GM19463 (cell line): ENCODE results near the gene NAPA.

Experiments
- ATAC-seq: cut with Tn5 transposase; IDR thresholded peaks from one replicate; pipeline ENCODE4 v1.9.1; 2021; ENCODE audit warnings: mild to moderate bottlenecking, moderate library complexity; ENCODE audit not compliant: unreplicated experiment

The NAPA gene

GRCh38 chr19:47523473-47523872, 8.6 kb upstream of the NAPA start:
- ATAC-seq, result no peak

DNA sequence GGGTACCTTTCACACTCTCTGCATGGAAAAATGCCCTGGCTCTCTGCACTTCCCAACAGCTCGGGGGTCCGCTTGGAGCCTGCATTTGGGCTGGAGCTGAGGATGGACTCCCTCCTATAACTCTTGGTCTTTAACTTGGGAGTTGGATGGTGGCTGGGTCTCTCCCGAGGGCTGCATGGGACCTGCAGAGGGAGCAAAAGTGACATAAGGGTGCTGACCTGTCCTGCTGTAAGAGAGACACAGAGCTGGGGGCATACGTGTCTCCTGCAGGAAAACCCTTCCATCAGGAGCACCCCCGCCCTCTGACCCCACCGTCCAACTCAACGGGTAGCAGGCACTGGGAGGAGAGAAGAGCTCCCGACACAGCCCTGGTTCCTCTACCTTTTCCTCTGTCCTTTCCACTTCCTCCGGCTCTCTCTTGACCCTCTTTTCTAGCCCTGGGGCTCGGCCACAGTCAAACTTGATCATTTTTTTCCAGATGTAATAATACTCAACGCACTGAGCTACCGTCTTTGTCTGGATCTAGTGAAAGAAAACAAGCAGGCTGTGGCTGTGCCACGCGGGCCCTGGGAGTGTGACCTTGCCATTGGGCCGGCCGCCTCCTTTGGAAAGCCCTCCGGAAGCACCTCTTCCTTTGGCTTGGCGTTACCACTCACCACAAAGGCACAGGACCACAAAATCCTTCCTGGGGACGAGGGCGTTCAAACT, 6.8 kb upstream of the NAPA start:
- no peak for ATAC-seq

GRCh38 chr19:47520839-47521238, 6.0 kb upstream of the NAPA start:
- ATAC-seq, result no peak

DNA sequence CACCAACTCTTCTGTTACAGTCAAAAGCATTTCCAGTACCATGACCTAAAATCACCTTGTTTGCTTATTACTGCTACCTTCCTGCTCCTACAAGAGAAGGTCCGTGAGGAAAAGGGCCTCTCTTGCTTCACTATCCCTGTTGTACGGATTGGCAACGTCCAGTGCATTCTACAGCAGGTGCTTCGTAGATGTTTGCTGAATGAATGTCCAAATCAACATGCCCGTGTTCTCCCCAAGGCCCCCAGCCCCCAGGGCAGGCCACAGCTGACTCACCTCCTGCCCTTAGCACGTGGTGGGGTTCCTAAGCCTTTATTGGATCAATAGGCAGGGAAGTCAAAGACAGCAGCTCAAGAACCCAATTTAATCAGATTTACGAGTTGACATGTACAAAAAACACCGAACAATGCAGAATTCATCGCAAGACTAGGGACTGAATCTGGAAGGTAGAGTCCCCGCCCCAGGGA, 5.5 kb upstream of the NAPA start:
- no peak for ATAC-seq

DNA sequence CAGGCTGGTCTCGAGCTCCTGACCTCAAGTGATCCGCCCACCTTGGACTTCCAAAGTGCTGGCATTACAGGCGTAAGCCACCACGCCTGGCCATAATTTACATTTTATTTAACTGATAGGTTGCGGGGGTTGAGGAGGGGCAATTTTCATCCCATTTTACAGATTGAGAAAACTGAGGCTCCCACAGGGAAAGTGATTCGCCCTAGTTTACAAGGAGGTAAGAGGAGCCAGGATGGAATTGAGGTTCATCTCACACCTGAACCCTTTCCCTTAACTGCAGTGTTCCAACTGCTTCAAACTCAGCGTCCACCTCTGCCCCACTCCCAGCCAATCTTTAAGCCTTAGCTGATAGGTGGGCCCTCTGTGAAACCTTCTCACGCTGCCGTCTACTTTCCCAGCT, 4.0 kb upstream of the NAPA start:
- no peak for ATAC-seq

DNA sequence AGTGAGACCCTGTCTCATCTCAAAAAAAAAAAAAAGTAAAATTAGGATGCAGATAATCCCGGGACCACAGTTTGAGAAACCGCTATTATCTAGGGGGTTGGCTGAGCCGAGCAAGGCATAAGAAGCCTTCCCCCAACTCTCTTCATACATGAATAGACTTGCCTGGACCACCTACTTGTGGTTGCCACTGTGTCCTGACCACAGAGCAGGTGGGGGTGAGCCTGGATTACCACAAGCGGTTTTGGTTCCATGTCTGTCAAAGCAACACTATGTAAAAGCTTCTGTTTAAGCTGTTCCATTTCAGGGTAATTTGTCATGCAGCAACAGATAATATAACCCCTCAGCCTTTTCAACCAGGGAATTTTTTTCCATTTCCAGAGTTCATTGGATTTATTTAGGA, 3.3 kb upstream of the NAPA start:
- peak; percentile 37 for ATAC-seq

DNA sequence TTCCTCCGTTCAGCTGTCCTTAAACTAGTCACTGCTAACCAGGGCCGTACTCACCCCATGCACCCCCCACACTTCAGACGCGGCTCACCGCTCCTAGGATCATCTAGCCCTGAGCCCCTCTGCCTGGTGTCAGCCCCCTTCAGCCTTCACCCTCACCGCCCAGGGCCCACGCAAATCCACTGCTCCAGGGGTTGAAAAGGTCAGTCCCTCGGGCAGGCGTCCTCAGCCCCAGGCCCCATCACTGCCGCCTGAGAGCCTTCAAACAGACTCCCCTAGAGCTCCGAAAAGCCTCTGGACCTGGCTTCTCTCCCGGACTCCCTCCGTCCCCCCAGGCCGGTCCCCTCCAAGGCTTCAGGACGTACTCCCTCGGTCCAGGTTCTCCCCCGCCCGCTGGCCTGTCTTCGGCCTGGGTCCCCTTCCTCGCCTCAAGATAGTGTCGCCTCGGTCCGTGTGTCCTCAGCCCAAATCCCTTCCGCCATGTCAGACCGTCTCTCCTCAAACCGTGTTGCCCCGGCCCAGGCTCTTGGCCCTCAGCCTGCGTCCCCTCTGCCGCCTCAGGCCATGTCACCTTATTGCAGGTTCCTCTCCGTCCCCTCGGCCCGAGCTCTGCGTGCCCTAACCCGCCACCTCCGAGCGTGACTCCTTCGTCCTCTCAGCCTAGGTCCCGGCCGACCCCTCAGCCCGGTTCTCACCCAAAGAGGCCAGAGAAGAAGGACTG, 553 bp downstream of the NAPA start:
- no peak for ATAC-seq

DNA sequence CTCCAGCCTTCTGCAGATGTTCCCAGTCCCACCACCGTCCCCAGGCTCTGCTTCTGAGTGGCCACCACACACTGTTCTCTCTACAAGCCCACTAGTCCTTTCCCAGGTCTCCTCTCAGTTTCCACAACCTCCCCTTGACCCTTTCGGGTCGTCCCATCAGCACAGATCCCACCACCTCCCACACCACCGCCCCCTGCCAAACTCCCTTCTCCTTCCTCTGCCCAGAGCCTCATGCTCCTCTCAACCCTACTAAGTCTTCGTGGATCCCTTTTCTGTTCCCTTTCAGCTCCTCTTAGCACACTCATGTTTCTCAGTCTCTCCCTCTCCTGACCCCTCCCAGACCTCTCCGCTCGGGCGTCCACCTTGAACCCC, 1.9 kb downstream of the NAPA start:
- ATAC-seq, result no peak

DNA sequence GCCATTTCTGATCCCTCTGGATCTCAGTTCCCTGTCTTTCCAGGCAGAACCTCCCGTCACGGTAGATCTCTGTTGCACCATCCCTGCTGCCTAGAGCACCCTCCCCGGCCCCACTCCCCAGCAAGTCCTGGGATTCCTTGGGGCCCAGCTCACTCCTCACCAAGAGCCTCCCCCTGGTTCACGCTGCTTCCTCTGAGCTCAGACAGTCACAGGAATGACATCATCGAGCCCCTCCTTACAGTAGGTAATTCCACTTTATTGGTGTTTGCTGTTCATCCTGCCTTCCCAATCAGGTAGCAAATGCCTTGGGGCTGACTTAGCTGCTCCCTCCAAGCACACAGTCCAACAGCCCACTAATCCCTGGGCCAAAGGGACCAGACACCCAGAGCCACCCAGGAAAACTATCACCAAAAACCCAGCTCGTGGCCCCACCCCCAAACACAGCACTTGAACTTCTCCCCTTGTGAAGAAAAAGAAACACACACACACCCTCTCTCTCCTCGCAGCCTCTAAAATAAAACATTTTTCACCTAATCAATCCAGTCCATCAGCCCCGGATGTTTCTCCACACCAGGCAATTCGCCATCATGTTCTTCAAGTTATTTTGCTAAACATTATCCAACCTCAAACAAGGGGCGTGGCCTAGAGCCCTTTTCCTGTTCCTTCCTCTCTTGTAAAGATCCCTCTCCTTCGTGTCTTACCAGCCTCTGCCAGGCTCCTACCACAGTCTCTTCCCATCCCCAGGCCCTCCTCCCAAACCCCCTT, 2.5 kb downstream of the NAPA start:
- no peak for ATAC-seq

- no peak for ATAC-seq
Measured at GRCh38 chr19:47511681-47512080, 3.2 kb downstream of the NAPA start.

DNA sequence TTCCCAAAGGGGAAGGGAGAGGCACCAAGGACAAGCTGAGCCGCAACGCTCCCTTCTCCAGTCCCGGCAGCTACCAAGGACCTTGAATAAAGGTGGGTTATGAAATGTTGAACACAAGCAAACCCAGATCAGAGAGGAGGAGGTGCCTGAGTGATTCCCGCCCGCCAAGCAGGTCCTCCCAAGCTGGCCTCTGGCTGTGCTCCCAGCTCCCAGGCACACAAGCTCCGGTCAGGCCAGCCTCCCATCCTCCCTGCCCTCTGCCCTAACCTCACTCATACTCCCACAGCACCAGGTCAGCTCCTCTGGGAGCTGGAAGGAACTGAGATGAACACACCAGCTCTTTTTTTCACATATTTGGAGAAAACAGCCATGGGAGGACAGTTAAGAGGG, 3.7 kb downstream of the NAPA start:
- ATAC-seq, result no peak

DNA sequence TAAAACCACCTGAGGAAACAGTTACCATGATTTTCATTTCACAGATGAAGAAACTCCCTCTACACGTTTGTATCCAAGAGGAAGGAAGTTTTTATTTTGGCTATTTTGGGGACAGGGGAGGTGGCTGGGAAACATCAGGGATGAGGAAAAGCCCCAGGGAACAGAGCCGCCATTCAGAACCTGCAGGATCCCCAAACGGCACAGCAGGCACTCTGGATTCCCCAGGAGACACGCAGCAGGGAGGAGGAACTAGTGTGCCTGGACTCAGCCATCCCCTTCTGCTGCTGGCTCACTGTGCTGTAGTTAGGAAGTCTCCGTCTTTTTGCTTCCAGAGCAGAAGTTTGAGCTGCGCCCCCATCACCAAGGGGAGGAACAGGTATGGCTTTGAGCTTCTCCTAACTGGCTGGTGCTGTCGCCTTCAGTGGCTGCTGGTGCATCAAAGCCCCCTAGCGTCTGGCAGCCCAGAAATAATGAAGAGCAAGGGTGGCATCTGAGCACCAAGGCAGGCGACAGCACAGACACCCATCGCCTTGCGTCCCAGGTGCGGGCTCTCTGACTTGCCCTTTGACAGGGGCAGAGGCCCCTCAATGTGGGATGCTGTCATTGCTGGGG, 4.2 kb downstream of the NAPA start:
- no peak for ATAC-seq

GRCh38 chr19:47509973-47510372, 4.9 kb downstream of the NAPA start:
- ATAC-seq, result no peak

DNA sequence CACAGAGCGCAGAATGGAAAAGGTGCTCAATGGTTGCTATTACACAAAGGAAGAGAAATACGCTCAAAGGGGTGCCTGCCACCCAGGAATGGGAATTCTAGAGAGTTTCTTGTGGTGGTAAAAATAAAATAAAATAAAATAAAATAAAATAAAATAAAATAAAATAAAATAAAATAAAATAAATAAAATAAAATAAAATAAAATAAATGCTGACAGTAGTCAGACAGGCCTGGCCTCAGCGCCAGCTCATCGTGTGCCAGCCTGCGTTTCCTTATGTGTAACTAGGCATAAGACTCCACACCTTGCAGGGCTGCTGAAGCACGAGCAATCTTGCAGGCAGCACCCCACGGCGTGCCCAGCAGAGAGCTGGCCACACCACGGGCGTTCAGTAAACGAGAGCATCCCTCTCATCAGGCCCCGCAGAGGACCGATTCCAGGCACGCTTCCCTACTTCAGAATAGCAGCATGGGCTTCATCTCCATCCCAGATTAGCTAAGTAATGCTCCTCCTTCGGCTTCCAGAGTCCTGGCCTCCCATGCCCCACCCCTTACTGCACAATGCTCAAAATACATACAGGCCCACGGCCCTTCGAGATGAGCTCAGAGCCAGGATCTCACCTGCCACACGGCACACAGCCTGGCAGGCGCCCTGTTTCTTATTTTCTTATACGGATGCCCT, 5.6 kb downstream of the NAPA start:
- ATAC-seq, result no peak

- no peak for ATAC-seq
Measured at GRCh38 chr19:47508721-47509120, 6.1 kb downstream of the NAPA start.

DNA sequence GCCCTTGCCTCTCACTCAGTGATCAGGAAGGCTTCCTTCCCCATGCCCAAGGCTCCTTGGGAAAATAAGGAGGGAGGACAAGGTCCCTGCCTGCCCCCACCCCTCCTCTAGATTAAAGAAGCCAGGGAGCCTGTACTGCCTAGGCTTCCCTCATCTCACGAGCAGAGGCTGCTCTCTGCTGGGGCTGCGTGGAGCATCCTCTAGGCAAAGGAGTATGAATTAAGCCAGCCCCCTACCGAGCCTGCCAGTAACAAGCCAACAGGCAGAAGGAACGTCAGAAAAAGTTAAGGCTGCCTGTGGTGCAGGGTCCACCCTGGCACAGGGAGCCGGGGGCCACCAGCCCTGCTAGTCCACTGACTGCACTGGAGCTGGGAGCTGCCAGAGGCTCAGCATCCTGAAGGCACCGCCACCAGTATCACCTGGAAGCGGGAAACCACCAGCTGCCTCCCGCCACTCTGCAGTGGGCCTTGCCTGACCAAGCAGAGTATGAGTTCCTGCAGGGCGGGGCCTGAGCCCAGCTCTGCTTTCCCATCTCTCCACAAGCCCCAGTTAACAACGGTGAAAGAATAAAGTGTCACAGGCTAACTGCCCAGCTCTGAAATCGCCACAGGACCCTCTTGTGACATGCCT, 6.8 kb downstream of the NAPA start:
- no peak for ATAC-seq

DNA sequence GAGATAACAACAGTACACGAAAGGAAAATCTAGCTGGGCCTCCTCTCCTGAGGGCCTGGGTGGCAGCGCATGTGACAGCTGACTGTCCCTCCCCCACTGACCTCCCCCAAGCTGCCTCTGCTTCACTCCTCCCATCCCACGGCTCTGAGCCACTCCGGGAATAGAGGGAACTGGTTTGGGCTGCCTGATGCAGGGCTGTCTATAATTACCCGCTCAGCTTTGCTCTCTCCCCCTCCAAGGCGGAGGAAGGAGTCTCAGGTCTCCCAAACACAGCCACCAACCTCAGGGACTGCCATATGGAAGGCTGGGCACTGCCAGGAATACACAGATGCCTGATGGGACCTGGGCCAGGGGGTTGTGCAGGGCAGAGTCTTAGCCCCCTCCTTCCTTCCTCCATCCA, 7.9 kb downstream of the NAPA start:
- no peak for ATAC-seq

DNA sequence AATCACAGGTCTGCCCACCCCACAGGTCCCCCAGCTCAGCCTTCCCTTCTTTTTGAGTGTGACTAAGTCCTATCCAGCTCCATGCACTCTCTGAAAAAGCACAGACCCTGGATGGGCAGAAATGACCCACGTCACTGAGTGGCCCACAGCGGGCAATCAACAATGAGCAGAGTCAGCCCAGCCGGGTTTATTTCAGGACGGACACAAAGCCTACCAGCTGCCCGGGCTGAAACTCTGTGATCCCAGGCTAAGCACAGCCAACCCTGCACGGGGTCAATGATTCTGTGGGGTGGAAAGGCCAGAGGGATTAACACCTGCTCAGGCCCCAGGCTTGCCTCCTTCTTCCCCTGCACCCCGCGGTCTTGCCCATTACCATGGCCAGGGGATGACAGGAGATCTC, 8.4 kb downstream of the NAPA start:
- no peak for ATAC-seq

DNA sequence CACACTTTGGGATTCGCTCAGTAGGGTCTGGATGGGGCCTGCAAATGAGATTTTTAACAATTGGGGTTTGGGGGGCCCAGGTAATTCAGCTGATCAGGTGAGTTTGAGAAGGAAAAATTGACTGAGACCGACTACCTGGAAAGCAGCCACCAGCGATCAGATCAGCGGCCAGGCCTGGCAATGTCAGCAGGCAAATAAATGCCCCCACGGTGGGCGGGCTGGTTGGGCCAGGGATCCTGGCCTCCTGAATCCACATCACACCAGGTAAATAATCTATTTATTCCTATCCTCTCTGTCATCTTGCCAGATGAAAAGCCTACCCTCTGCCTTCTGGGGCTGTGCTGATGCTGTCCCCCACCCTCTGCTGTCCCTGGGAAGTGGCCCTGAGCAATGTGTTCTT, 9.4 kb downstream of the NAPA start:
- ATAC-seq, result no peak

GRCh38 chr19:47503826-47504150, 11.1 kb downstream of the NAPA start:
- no peak for ATAC-seq
